CD4-positive, alpha-beta T cell treated with Interleukin-1 beta for 1 hour (primary cell): ENCODE data around the gene ZNF622.

Experiments used
- DNase-seq, 2 donors: peaks; one replicate each; pipeline ENCODE4 v3.0.0-alpha.2; 2020 to 2022

Gene ZNF622

GRCh38 chr5:16428359-16428758 lies 37.2 kb downstream of the ZNF622 start:
- no peak for DNase-seq

- no peak for DNase-seq
These were observed 38.0 kb downstream of the ZNF622 start for GRCh38 chr5:16427587-16427986.

DNA sequence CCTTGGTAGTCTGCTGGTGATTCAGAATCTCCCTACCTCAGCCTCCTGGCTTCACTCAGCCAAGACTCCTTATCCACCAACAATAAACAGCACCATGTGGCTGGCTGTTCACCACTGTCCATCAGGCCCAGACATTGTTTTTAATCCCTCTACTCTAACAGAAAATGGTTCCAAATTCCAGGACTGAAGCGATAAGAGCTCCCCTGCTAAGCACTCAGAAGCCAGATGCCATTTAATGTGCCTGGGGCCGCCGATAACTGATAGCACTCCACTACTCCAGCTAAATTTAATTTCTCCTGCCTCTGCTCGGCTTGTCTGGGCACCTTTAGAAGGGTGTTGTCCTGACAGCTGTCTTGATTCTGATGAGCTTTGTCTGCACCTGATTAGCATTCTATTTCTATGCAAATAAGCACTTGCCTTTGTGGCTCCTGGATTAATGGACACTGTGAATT lies 47.1 kb downstream of the ZNF622 start:
- DNase-seq, result no peak

DNA sequence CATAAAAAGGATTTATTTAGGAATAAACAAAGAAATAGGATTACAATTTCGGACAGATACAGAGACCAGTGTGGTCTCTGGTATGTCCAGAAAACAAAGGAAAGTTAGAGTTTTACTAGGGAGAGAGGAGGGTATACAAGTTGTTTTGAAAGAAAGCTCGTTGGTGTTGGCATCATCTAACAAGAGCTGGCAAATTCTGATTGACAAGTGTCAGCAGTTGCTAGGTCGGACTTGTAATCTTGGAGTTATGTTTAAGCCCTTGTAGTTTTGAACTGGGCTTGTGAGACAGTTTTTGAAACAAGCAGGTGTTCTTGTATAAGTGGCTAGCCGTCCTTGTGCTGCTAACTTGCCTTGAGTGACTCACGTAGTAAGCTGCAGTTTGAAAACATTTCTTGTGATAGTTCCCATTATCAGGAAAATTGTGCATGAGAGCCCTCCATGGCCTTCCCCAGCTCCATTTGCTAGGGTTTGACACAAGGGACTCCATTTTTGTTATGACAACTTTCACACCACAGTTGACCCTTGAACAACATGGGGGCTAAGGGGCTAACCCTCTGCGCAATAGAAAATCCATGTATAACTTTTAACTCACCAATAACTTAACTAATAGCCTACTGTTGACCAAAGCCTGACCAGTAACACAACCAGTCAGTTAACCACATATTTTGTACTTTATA lies 48.1 kb downstream of the ZNF622 start:
- DNase-seq, result no peak

DNA sequence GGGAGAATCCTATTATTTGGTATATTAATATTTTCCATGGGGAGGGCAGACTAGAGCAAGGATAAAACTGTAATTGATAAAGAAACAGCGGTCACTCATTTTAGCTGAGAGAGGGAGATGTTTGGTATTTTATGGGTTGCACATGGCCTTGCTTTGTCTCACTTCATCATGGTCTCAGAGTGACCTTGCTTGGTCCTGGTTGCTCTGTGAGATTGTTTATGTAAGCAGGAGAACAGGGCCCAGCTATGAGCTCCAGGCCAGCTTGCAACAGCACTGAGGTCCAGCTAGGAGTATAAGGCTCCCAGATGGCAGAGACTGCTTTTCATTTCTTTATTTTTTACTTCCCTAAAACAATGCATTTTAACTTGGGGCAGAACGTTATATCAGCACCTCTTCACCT lies 50.7 kb downstream of the ZNF622 start:
- DNase-seq, result no peak

GRCh38 chr5:16413166-16413860 lies 52.3 kb downstream of the ZNF622 start:
- DNase-seq, result no peak

GRCh38 chr5:16412556-16412955 lies 53.0 kb downstream of the ZNF622 start:
- no peak for DNase-seq

DNA sequence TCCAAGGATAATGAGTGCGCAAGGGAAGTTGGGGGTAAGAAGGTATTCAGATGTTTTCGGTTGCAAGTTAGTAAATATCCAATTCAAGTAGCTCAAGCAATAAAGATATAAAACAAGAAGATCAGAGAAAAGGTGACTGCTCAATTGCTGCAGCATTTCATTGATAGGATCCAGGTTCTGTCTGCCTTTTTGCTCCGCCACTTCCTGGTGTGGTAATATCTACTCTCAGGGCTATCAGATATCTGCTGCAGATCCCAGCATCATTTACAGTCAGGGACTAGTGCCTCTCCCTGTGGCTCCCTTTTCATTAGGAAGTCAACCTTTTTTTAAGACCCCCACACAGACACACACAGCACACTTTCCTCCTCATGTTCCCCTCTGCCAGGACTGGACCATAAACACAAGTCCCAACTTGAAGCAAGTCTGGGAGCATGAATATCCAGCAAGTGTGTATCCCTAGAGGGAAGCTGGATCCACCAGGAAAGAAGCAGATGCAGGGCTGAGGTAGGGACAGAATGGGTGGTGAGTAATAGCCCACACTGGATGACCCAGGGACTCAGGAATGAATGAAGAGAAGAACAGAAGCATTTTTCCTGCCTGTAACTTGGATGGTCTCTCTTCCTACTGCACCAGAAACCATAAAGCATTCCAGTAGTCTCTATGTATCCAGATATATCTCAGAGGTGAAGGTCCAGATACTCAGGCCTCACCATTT lies 53.7 kb downstream of the ZNF622 start:
- no peak for DNase-seq

DNA sequence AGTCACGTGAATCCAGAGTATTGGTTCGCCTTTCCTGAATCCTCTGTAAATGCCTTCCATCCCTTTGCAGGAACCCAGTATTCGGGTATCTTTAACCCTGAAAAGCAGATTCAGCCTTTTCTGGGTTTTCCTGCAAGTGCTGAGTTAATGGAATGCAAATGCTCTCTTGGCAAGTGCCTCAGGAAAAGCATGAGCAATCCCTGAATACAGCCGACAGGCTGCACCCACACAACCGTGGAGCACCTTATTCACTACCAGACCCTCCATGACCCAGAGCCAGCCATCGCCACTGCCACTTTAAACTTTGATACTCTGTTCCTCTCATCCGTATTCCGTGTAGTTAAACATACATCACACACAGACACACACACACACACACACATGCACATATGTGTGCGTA lies 54.4 kb downstream of the ZNF622 start:
- DNase-seq, result no peak

DNA sequence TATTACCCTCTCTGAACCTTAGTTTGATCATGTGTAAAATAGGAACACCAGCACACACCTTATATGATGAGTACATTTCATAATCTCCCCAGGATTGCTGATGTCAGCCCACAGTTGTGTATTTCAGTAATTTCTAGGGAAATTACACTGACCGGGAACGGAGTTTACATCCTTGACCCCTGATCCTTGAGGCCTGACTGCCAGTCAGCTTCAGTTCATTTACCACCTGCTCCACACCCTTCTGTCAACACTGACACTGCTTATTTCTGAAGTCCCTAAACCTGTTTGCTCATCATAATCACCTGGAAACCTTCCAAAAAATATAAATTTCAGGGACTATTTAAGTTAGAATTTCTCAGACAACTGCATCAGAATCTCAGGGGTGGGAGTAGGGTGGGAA lies 55.3 kb downstream of the ZNF622 start:
- no peak for DNase-seq

DNA sequence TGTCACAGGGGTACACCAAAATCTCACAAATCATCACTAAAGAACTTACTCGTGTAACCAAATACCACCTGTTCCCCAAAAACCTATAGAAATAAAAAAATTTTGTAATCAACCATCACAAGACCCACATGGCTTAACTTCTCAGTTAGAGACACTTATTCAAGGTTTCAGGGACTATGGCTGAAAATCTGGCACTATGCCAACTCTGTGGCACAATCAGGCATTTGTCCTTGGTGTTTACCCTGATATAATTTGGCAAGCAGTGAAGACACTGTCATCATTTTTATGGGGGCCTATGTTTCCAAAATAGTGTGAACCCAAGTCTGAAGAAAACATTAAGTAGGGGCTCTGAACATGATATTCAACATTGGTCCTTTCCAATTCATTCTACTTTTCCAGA lies 59.0 kb downstream of the ZNF622 start:
- no peak for DNase-seq

GRCh38 chr5:16406023-16406422 lies 59.6 kb downstream of the ZNF622 start:
- DNase-seq, result no peak
